Neural cell (in vitro differentiated cells): ENCODE data around the gene XRCC6. TPM values are rescaled to one million over a fixed set of nuclear protein-coding genes. Genes with fewer than 3 reads are reported as not detected.

Source experiments
- H2AFZ ChIP-seq: fragments of 200-600, 300-800 bp; sonication (generic), shearing (Covaris generic); 2 replicates; pipeline ENCODE4 v1.6.0; 2014; ENCODE audit warnings: low read depth, mild to moderate bottlenecking, antibody characterized with exemption, low read length, moderate library complexity
- H3F3A ChIP-seq: fragments of 200-600 bp; shearing (Covaris generic); 2 replicates; pipeline ENCODE4 v1.6.1; 2016; ENCODE audit warnings: mild to moderate bottlenecking, moderate library complexity, mixed read lengths, antibody characterized with exemption, low read length; ENCODE audit not compliant: insufficient read depth, poor library complexity, severe bottlenecking
- H3K27ac ChIP-seq: fragments of 200-600, 300-800 bp; sonication (generic), shearing (Covaris generic); 2 replicates; pipeline ENCODE4 v1.5.1; 2014; ENCODE audit warnings: mild to moderate bottlenecking, low read length, moderate library complexity
- H3K27me3 ChIP-seq: fragments of 300-800, 200-600 bp; sonication (generic), shearing (Covaris generic); 2 replicates; pipeline ENCODE4 v1.6.0; 2014; ENCODE audit warnings: mild to moderate bottlenecking, low read depth, low read length, moderate library complexity; ENCODE audit not compliant: insufficient read depth
- H3K36me3 ChIP-seq: fragments of 300-800, 200-600 bp; sonication (generic), shearing (Covaris generic); 2 replicates; pipeline ENCODE4 v1.5.1; 2014; ENCODE audit warnings: mild to moderate bottlenecking, antibody characterized with exemption, low read length, moderate library complexity; ENCODE audit not compliant: insufficient read depth
- H3K4me2 ChIP-seq: fragments of 300-800, 200-600 bp; sonication (generic), shearing (Covaris generic); 2 replicates; pipeline ENCODE4 v1.6.0; 2014; ENCODE audit warnings: mild to moderate bottlenecking, low read length
- H3K4me3 ChIP-seq: fragments of 300-800, 200-600 bp; sonication (generic), shearing (Covaris generic); 2 replicates; pipeline ENCODE4 v1.5.1; 2014; ENCODE audit warnings: mild to moderate bottlenecking, low read length, moderate library complexity
- H3K79me2 ChIP-seq: fragments of 200-600 bp; shearing (Covaris generic); replicated peaks from 2 replicates; pipeline ENCODE4 v1.6.0; 2014; ENCODE audit warnings: mild to moderate bottlenecking, low read length, moderate library complexity; ENCODE audit not compliant: insufficient read depth
- H3K9ac ChIP-seq: fragments of 300-800, 200-600 bp; sonication (generic), shearing (Covaris generic); 2 replicates; pipeline ENCODE4 v1.6.1; 2016; ENCODE audit warnings: mild to moderate bottlenecking, low read length, mixed read lengths
- H3K9me2 ChIP-seq: fragments of 200-600 bp; shearing (Covaris generic); 2 replicates; pipeline ENCODE4 v1.6.1; 2016; ENCODE audit warnings: mild to moderate bottlenecking, low read length, mixed read lengths; ENCODE audit not compliant: insufficient read depth
- H3K9me3 ChIP-seq: fragments of 200-600, 300-800 bp; sonication (generic), shearing (Covaris generic); 2 replicates; pipeline ENCODE4 v1.6.1; 2016; ENCODE audit warnings: mild to moderate bottlenecking, mixed run types, low read length, moderate library complexity, mixed read lengths
- H4K20me1 ChIP-seq: fragments of 200-600 bp; shearing (Covaris generic); 2 replicates; pipeline ENCODE4 v1.6.1; 2016; ENCODE audit warnings: mild to moderate bottlenecking, mixed run types; ENCODE audit not compliant: insufficient read depth
- EP300 ChIP-seq: fragments of 450-650 bp; conservative IDR thresholded peaks from 2 replicates; pipeline ENCODE4 v1.6.1; 2014; ENCODE audit warnings: antibody characterized with exemption, mild to moderate bottlenecking, moderate library complexity; ENCODE audit not compliant: poor library complexity, severe bottlenecking
- MXI1 ChIP-seq: fragments of 450-650 bp; conservative IDR thresholded peaks from 2 replicates; pipeline ENCODE4 v1.6.1; 2014; ENCODE audit warnings: antibody characterized with exemption, mild to moderate bottlenecking; ENCODE audit not compliant: poor library complexity, severe bottlenecking
- POLR2AphosphoS5 ChIP-seq: IDR thresholded peaks from 2 replicates; pipeline ENCODE4 v1.6.1; 2012
- RAD21 ChIP-seq: fragments of 450-650 bp; conservative IDR thresholded peaks from 2 replicates; pipeline ENCODE4 v1.6.1; 2014; ENCODE audit warnings: antibody characterized with exemption, mild to moderate bottlenecking, moderate library complexity
- REST ChIP-seq: IDR thresholded peaks from 2 replicates; pipeline ENCODE4 v1.6.1; 2012; ENCODE audit warnings: borderline replicate concordance
- SMC3 ChIP-seq: fragments of 450-650 bp; conservative IDR thresholded peaks from 2 replicates; pipeline ENCODE4 v1.6.1; 2014; ENCODE audit warnings: antibody characterized with exemption, mild to moderate bottlenecking, moderate library complexity; ENCODE audit not compliant: poor library complexity
- TAF1 ChIP-seq: IDR thresholded peaks from 2 replicates; pipeline ENCODE4 v1.6.1; 2012; ENCODE audit warnings: low read depth
- polyA plus RNA-seq: library from polyadenylated mRNA; depleted of rRNA; stranded (reverse); fragments of >200 nt; gene quantifications from 2 replicates; pipeline ENCODE4 v1.2.3, GENCODE V29; 2014

Gene XRCC6
- polyA plus RNA-seq, 1 donor from 2014 or later = 398 TPM

DNA sequence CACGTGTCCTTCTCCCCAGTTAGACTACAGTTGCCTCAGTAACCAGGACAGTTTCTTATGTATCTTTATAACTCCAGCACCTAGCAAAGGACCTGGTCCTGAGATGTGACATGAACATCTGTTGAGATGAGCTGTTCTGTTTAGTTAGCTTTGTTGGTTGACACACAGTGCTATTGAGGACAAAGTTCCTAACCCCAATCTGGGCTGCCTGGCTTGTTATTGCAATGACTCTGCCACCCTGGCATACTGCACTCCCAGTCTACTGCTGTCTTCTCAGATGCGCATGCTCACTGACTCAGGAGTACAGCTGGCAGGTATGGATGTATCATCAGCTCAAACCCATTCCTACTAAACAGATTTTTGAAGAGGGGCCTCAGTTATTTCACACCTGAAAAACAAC, 7.6 kb upstream of the XRCC6 start:
- Histone ChIP-seq H3K9me2 (no peaks in the 10 kb centered on the region), H3K27me3 (no peaks in the 10 kb centered on the region), H3K9me3 (no peaks in the 10 kb centered on the region), H3K4me3 (no peak overlapping the region), H3F3A (no peaks in the 10 kb centered on the region), H3K9ac (no peak overlapping the region), H4K20me1 (no peaks in the 10 kb centered on the region), H3K36me3 (no peaks in the 10 kb centered on the region), H3K79me2 (peaks cover 6% of the 10 kb centered on the region), H3K4me2 (no peak overlapping the region), H3K27ac (no peak overlapping the region), H2AFZ (no peak overlapping the region)
- no peak for TF ChIP-seq MXI1
- TF ChIP-seq REST = no peak
- no peak for TF ChIP-seq EP300
- TF ChIP-seq POLR2AphosphoS5 = no peak
- no peak for TF ChIP-seq SMC3

DNA sequence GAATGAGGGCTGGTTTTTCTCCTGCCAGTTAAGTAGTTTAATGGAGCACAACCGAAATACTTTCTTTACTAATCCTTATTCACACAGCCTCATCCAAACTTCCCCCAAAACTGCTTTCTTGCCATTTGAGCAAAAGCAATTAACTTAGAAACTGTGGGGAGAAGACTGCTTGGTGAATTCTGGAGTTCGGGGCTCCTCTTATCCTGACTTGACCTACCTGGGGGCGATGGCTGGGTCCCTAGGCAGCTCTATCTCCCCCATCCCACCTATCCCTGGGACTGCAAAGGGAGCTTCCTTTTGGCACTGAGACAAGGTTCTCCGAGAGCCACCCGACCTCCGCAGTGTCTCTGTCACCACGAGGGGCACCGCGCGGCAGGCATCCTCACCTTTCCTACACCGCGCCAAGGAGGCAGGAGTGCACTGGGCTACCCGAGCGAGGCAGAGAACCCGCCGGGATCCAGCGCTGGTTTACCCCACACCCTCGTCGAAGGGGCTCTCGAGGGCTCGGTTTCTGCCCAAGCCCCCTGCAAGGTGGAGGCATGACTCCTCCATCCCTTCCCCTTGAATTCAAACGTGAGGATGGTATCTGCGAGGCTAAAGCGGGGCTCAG, 1.0 kb upstream of the XRCC6 start:
- peak overlapping the region; percentile 91 for H2AFZ ChIP-seq
- H3K9me2 ChIP-seq = no peaks in the 10 kb centered on the region
- peak overlapping the region; percentile 96 for H3K9ac ChIP-seq
- H3K9me3 ChIP-seq = no peaks in the 10 kb centered on the region
- peak overlapping the region; percentile 94 for H3K27ac ChIP-seq
- no peaks in the 10 kb centered on the region for H3K36me3 ChIP-seq
- no peak for TF ChIP-seq MXI1
- TF ChIP-seq SMC3 = no peak
- TF ChIP-seq TAF1 = no peak
- peak; percentile 36 for TF ChIP-seq POLR2AphosphoS5
- H3F3A ChIP-seq = peaks cover 9% of the 10 kb centered on the region
- no peaks in the 10 kb centered on the region for H4K20me1 ChIP-seq
- H3K79me2 ChIP-seq = peaks cover 30% of the 10 kb centered on the region
- H3K4me3 ChIP-seq = peak overlapping the region; percentile 78
- no peaks in the 10 kb centered on the region for H3K27me3 ChIP-seq
- H3K4me2 ChIP-seq = peak overlapping the region; percentile 93

- H3F3A ChIP-seq = peaks cover 9% of the 10 kb centered on the region
- H3K4me3 ChIP-seq = peak within 1 kb of the TSS; percentile 78
- peak within 1 kb of the TSS; percentile 91 for H2AFZ ChIP-seq
- peak within 1 kb of the TSS; percentile 97 for H3K27ac ChIP-seq
- no peaks in the 10 kb centered on the region for H4K20me1 ChIP-seq
- peak within 1 kb of the TSS; percentile 96 for H3K9ac ChIP-seq
- H3K27me3 ChIP-seq = no peaks in the 10 kb centered on the region
- peak within 1 kb of the TSS; percentile 93 for H3K4me2 ChIP-seq
- no peaks in the 10 kb centered on the region for H3K9me3 ChIP-seq
- no peaks in the 10 kb centered on the region for H3K36me3 ChIP-seq
- H3K9me2 ChIP-seq = no peaks in the 10 kb centered on the region
- peaks cover 30% of the 10 kb centered on the region for H3K79me2 ChIP-seq
- TF ChIP-seq MXI1 (peak; percentile 92), EP300 (no peak), POLR2AphosphoS5 (peak; percentile 85), TAF1 (peak; percentile 89), RAD21 (peak; percentile 36)
These were observed 451 bp upstream of the XRCC6 start, which contains the start of gene DESI1 for GRCh38 chr22:41620589-41621098. Gene DESI1 (minus strand): TSS chr22:41621043. CDS start chr22:41620839, 204 bp downstream.
